GM12864 (cell line): ENCODE data around the gene GPATCH1.
"Not testable (repeated sequence)": the region's sequence is repeated elsewhere in the genome, so short reads cannot be mapped to it uniquely, and the experiment has no call there.

Source experiments
- DNase-seq: peaks from one replicate; pipeline ENCODE4 v3.0.0-alpha.2; 2011; ENCODE audit warnings: low read depth
- H3K4me3 ChIP-seq: 2 replicates; pipeline ENCODE4 v1.5.1; 2011; ENCODE audit warnings: mild to moderate bottlenecking, low read depth, low read length, control low read depth
- TF ChIP-seq, protein P1 (sequence below): IDR thresholded peaks from 2 replicates; pipeline ENCODE4 v1.5.1; 2011; ENCODE audit warnings: low read depth, mild to moderate bottlenecking, moderate library complexity, low read length, control low read depth, inconsistent platforms; ENCODE audit errors: missing control alignments

Gene GPATCH1

DNA sequence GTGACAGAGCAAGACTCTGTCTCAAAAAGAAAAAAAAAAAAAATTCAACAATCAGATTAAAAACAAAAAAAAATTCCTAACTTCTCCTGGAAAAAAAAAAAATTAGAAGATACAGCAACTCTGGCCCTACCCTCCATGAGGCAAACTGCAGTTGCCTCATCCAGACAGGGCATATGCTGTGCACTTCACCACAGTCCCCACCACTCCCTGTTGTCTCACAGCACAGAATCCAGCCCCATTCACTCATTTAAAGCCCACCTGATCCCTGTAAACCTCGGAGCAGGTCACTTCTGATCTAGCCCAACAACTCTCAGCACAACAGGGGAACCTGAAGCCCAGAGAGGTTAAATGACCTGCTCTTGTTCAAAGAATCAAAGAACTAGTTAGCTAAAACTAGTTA, 41.2 kb upstream of the GPATCH1 start:
- H3K4me3 ChIP-seq, result no peak overlapping the region
- TF ChIP-seq, protein P1, sequence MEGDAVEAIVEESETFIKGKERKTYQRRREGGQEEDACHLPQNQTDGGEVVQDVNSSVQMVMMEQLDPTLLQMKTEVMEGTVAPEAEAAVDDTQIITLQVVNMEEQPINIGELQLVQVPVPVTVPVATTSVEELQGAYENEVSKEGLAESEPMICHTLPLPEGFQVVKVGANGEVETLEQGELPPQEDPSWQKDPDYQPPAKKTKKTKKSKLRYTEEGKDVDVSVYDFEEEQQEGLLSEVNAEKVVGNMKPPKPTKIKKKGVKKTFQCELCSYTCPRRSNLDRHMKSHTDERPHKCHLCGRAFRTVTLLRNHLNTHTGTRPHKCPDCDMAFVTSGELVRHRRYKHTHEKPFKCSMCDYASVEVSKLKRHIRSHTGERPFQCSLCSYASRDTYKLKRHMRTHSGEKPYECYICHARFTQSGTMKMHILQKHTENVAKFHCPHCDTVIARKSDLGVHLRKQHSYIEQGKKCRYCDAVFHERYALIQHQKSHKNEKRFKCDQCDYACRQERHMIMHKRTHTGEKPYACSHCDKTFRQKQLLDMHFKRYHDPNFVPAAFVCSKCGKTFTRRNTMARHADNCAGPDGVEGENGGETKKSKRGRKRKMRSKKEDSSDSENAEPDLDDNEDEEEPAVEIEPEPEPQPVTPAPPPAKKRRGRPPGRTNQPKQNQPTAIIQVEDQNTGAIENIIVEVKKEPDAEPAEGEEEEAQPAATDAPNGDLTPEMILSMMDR, result no peak
- DNase-seq, result no peak

DNA sequence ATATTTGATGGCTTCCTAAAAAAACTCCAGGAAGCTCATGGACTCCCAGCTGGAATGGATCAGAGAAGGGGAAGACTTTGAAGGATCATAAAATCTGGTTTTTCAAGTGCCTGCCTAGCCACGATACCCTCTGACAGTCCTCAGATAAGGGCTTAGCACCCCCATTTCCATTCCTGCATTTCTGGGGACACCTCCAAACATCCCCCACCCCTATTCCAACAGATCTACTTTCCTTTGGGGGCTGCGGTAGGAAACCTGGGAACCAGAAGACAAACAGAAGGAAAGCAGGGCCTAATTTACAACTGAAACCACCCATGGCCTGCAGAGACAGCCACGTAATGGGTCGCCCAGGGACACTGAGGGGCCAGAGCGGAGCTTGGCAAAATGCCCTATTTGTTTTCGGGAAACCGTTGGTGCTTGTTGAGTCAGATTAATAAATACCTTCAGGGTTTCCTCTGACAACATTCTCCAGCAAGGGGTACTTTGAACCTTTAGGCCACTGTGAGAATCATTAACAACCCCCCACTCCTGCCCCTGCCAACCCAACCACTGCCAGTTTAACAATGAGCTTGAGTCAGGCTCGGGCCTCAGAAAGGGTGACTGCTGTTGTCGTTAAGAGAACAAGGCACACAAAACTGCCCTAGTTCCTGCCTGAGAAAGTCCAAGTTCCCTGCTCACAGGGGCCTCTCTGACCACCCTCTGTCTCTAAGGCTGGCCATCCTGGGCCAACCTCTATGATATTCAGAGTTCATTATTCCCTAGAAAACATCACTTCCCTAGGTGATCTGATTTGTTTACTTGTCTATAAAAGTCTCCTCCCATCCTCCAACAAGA, 39.8 kb upstream of the GPATCH1 start:
- TF ChIP-seq, protein P1, result no peak
- DNase-seq, result no peak
- H3K4me3 ChIP-seq, result no peak overlapping the region

DNA sequence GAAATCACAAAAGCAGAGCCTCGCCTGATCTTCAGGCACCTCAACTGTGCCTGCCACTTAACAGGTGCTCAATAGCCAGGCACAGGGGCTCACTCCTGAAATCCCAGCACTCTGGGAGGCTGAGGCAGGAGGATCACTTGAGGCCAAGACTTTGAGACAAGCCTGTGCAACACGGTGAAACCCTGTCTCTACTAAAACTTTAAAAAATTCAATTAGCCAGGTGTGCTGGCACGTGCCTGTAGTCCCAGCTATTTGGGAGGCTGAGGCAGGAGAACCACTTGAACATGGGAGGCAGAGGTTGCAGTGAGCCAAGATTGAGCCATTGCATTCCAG, 39.2 kb upstream of the GPATCH1 start:
- H3K4me3 ChIP-seq, DNase-seq: not testable (repeated sequence)

DNA sequence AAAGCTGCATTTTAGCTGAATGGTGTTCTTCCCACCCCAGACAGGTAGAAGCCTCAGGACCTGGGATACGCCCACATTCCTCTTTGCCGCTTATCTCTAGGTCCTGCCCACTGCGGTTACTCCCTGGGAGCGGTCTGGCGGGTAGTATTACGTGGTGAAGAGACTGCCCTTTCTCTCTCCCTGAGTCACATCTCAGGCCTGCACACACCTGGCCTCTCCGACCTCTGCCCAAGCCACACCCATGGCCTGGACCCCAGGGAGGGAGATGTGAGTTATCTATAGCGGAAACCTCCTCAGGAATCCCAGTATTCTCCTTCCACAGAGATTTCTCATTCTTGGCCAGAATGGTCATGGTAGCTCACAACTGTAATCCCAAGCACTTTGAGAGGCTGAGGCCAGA, 33.6 kb upstream of the GPATCH1 start:
- TF ChIP-seq, protein P1, result no peak
- H3K4me3 ChIP-seq, result no peak overlapping the region
- no peak for DNase-seq

DNA sequence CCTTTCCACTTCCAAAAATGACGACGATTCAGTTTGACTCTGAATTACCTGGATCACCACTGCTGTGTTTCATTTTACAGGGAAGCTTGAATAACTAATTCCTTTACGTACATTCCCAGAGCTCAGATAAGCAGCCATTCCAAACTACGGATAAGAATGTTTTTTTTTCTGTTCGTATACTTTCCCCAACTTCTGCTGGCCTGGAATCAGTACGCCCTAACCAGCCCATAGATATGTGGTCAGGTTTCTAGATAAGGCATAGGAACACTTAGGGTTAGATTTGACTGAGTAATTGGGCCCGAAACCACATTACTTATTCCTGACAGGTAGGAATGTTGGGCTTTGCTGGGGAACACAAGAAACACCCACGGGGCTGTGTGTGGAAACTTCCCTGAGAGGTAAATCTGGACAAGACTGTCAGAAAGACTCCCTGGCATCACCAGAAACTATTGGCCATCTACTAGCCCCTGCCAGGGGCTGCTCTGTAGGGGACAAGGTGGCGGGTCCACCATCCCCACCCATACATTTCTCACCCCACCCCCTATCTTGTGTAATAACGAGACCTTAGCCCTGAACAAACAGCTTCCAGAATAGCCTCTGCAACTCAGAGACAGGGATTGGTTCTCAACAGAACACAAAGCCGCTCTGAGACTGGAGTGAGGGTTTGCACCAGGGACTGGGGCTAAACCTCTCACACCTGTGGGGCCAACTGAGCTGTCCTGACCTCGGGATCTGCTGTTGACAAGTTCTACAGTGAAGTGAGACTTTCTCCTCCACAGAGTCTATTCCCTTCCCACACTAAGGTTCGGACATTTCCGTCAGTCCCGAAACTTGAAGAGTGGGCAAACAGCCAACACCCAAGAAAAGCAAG, 31.9 kb upstream of the GPATCH1 start:
- H3K4me3 ChIP-seq, result no peak overlapping the region
- TF ChIP-seq, protein P1, result no peak
- no peak for DNase-seq

DNA sequence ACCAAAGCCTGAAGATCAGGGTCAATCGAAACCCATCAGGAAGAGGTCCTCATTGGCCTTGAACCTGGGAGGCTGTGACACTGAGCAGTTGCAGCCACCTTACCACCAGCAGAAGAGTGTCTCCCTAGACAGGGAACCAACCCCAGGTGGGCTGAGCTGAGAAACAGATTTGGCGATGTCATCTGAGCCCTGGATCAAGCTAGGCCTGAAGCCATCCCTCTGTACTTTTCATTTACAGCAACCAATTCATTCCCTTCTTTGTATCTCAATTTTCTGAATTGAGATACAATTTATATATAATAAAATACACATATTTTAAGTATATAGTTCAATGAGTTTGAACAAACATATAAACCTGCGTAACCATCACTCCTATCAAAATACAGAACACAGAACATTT, 30.9 kb upstream of the GPATCH1 start:
- DNase-seq, result no peak
- no peak overlapping the region for H3K4me3 ChIP-seq
- TF ChIP-seq, protein P1, result no peak

DNA sequence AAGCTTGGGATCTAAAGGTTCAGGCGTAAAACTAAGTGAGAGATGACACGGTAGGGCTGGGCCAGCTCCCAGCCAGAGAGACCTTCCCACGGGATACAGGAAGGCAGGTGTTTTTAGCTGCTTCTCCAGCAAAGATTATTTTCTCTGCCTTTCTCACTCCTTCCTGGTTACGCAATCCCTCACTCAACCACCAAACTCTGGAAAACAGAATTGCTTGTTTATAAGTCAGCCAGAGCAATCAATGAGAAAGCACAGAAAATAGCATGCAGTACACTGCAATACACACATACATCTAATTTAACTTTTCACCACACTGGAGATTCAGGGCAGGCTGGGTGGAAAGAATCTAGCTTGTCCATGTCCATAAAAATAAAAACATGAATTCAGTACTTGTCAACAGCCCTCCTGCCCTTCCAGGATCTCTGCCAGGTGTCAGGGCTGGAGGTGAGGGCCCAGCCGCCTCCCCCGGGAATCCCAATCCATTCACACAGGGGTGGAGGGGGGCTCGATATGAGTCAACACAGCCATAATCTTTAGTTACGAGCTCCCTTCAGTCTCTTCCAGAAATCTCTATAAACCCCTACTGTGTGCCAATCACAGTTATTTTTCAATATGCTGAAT, 28.5 kb upstream of the GPATCH1 start:
- no peak overlapping the region for H3K4me3 ChIP-seq
- TF ChIP-seq, protein P1, result no peak
- DNase-seq, result no peak
